GM18498 (cell line): Measurements from ENCODE around the gene SLC2A9.

Source experiments
- ATAC-seq: cut with Tn5 transposase; IDR thresholded peaks from one replicate; pipeline ENCODE4 v1.9.1; 2021; ENCODE audit warnings: mild to moderate bottlenecking, moderate library complexity; ENCODE audit not compliant: unreplicated experiment

Gene SLC2A9

GRCh38 chr4:10021653-10022023 is 341 bp upstream of the SLC2A9 start:
- no peak for ATAC-seq

DNA sequence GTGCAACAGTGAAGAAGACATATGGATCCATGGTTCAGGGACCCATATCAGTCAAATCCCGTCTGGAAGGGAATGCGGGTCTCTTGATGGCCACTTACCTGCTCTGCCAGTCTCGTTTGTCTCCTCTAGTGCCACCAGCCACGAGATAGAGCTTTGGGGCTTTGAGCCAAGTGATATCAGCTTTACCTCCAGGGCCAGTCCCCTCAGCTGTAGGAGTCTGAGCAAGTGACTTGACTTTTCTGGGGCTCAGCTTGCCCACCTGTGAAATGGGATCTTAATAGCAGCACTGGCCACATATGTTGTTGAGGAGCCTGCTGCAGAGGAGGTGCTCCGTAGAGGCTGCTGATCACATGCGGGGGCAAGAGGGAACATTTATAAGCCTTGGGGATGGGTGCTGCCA is 1.2 kb downstream of the SLC2A9 start:
- ATAC-seq, result no peak

- no peak for ATAC-seq
These were observed 1.7 kb downstream of the SLC2A9 start for GRCh38 chr4:10019521-10020051.

DNA sequence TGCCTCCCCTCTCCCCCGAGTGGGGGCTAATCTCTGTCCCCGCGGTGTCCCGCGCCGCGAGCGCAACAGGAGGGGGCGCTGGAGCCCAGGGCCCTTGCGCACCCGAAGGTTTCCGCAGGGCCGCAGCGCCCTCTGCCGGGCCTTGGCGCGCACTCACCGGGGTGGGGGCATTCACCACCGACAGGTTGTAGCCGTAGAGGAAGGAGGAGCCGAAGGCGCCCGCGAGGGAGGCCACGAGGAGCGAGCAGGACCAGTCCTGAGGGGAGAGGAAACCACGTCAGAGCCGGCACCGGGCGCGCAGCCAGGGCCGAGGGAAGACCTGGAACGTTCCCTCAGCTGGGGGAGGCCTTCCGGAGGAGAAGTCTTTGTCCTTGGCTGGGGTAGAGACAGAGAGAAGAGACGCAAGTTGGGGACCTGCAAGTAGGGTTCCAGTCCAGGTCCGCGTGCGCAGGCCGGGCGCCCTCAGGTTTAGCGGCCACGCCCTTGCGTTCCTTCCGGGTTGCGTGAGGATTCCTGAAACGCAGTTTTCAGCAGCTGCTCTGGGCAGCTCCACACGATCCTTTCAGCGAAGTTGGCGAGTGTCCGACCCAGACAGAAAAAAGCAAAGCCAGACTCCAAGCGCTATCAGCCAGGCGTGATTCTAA is 2.4 kb downstream of the SLC2A9 start:
- peak; percentile 98 for ATAC-seq

DNA sequence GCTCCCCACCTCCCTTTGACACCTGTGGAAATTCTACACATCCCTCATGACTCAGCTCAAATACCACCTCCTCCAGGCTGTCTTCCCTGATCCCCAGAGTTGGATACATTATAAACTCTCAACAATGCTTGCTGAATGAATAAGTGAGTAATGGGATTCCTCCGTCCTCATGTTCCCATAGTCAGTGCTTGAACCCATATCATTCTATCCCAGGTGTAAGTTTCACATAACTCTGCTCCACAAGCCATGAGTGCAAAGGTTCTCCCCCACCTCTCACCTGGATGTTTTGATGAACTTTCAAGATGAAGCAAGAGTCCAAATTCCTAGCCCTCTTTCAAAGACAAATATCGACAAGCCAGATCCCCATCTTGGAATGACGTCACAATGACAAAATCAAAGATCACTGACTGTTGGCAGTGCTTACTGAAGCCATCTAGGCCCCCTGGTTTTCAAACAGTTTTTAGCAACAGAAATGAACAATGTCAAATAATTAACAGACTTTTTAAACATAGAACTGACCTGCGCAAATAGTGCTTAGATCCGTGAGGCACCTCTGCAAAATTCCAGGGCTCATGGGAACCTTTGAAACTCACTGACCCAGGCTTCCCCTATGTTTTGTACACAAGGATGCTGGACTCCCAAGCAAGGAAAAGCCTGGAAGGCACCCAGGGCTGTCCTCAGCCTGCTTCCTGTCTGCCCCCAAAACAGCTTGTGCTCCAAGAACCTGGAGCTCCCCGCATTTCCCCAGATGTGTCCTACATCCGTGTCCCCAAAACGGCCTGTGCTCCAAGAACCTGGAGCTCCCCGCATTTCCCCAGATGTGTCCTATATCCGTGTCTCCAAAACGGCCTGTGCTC is 4.0 kb downstream of the SLC2A9 start:
- ATAC-seq, result no peak

DNA sequence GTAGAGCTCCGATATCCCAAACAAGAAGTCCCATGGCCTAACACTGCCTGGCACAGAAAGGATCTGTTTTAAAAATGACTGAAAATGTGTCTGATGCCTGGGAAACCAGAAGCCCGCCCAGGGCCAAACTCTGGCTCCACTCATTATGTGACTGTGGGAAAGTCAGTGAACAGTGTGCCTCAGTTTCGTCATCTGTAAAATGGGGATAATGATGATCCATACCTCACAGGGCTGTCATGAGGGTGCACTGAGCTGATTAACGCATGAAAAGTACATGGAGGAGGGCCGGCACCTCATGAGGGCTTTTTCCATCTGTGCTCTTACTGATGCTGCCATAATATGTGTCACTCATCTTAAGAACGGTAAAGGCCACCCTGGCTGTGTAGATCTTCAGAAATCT is 5.1 kb downstream of the SLC2A9 start:
- ATAC-seq, result no peak

- no peak for ATAC-seq
These were observed 6.0 kb downstream of the SLC2A9 start for GRCh38 chr4:10015140-10015753.

- ATAC-seq, result peak; percentile 63
These were observed 7.6 kb downstream of the SLC2A9 start for GRCh38 chr4:10013722-10014121.

DNA sequence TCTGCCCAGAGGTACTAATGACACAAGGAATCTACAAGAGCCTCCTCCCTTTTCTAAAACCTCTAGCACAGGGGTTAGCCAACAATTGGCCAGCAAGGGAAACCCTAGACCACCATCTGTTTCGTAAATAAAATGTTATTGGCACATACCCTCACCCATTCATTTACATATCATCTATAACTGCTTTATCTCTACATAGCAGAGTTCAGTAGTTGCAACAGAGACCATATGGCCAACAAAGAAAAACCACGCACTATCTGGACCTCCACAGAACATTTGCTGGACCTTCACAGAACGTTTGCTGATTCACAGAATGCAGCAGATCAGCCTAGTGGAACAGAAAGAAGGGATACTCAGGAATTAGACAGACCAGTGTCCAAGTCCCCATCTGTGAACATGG is 9.4 kb downstream of the SLC2A9 start:
- ATAC-seq, result no peak

- no peak for ATAC-seq
These were observed 10.0 kb downstream of the SLC2A9 start for GRCh38 chr4:10011277-10011676.

DNA sequence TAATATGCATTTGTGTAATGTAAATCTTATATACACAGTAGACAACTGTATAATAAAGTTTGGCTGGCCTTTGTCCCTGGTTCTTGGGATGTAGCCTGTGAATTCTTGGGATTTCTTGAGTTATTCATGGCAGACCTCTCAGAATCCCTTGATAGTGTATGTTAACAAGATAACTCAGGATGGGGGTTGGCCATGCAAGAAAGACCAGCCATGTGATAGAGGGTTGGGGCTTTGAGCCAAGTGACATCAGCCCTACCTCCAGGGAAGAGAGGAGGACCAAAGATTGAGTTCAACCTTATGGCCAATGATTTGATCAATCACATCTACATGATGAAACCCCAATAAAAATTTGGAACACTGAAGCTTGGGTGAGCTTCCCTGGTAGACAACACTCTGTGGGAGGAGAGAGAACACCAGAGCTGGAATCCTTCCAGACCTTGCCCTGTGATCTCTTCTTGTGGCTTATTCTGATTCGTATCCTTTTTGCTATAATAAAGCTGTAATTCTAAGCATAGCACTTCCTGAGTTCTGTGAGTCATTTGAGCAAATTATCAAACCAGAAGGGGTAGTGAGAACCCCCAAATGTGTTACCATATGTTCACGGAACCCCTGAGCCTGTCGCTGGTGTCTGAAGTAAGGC is 11.3 kb downstream of the SLC2A9 start:
- no peak for ATAC-seq

DNA sequence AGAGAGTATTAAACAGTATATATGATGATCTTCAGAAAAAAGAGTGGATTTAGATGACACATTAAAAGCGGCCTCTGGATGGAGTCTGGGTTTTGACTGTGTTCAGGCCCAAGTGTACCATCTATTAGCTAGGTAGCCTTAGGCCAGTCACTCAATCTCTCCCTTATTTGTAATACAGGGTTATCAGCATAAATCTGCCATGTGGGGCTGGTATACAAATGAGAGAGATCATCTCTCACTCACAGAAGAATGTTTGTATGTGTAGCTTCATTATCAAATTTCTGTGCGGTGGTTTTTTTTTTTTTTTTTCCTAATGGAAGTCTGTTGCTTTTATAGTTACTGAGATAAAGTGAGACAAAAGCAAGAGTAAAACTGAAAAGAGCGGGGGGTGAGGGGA is 12.7 kb downstream of the SLC2A9 start:
- ATAC-seq, result no peak

GRCh38 chr4:10007793-10008608 is 13.3 kb downstream of the SLC2A9 start:
- ATAC-seq, result peak; percentile 34

- ATAC-seq, result peak; percentile 31
These were observed 13.9 kb downstream of the SLC2A9 start for GRCh38 chr4:10007436-10007740.

GRCh38 chr4:10006601-10007435 is 14.5 kb downstream of the SLC2A9 start:
- no peak for ATAC-seq

- ATAC-seq, result no peak
These were observed 15.1 kb downstream of the SLC2A9 start for GRCh38 chr4:10006231-10006600.

- no peak for ATAC-seq
These were observed 15.7 kb downstream of the SLC2A9 start for GRCh38 chr4:10005632-10006031.

DNA sequence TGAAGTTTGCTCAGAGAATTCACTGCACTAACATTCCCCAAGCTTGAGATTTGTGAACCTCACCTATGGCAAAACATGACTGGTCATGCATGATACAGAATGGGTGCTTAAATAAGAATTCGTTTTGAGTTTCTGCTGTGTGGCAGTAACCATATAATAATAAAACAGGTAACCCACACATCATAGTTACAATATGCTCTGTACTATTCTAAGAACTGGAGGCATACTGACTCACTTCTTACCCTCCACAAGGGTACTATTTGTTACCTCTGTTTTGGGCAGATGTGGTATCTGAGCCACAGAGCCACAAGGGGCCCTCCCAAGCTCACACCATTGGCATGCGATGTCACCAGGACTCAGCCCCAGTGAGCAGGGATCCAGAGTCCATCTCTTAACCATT is 17.6 kb downstream of the SLC2A9 start:
- ATAC-seq, result peak; percentile 48

DNA sequence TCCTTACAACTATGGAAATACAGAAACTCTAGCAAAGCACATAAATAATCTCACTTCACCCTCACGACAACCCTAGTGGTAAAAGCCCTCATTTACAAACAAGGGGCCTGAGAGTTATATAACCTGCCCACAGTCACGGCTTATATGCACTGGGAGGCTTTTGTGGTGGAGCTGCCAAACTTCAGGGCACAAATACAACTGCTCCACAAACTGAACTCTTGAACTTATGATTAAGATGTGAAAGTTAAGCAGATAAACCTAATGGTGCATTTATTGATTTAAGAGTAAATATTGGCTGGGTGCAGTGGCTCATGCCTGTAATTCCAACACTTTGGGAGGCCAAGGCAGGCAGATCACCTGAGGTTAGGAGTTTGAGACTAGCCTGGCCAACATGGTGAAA is 19.0 kb downstream of the SLC2A9 start:
- ATAC-seq, result peak; percentile 38

DNA sequence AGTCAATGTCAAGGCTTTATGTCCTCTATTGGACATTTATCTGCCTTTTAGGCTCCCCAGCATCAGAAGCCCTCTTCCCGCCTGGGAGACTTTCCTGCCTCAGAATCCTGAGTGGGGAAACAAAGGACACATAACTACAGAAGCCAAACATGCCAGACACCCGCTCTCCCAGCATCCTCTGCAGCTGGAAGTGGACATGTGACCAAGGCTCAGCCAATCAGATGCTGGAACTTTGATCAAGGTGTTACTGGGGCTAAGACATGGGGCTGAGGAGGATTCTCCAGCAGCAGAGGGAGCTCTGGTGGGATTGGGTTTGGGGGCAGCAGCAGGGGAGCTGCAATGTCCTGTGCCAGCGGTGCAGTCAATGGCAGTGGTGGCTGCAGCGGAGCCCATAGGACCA is 19.5 kb downstream of the SLC2A9 start:
- ATAC-seq, result no peak
